ENCODE results near the gene RAD51D. TPM values are rescaled to one million over a fixed set of nuclear protein-coding genes. Genes with fewer than 3 reads are reported as not detected.

Gene RAD51D
- total RNA-seq, 1 donor from 2014 or later, result 12.4 TPM

GRCh38 chr17:35076874-35077273 lies 42.8 kb downstream of the RAD51D start:
- no peak for DNase-seq (ENCODE audit: low read depth)
- H3K4me1 ChIP-seq (ENCODE audit: insufficient read depth, low read length), result peaks cover 12% of the 10 kb centered on the region
- H3K36me3 ChIP-seq (ENCODE audit: insufficient read depth, low read length), result no peaks in the 10 kb centered on the region
- H3K79me2 ChIP-seq (ENCODE audit: insufficient read depth, low read length), result peaks cover 90% of the 10 kb centered on the region
- H3K4me1 Mint-ChIP-seq (ENCODE audit: low read depth, unreplicated experiment), result peaks cover 24% of the 10 kb centered on the region
- H3K27me3 ChIP-seq (ENCODE audit: insufficient read depth, low read length), result no peaks in the 10 kb centered on the region
- no peak overlapping the region for H3K9ac ChIP-seq (ENCODE audit: low read length)
- H2AFZ ChIP-seq (ENCODE audit: low read depth, low read length), result no peak overlapping the region
- no peaks in the 10 kb centered on the region for H3K27me3 Mint-ChIP-seq (ENCODE audit: low read depth, unreplicated experiment)
- H3K36me3 Mint-ChIP-seq (ENCODE audit: low read depth, unreplicated experiment), result no peaks in the 10 kb centered on the region
- H4K20me1 ChIP-seq (ENCODE audit: insufficient read depth, low read length), result peaks cover 46% of the 10 kb centered on the region
- no peak overlapping the region for H3K27ac ChIP-seq (ENCODE audit: low read depth, low read length)
- no peak overlapping the region for H3K4me2 ChIP-seq (ENCODE audit: low read length)
- TF ChIP-seq EZH2 (IDR thresholded peaks at IDR 0.05; ENCODE audit: insufficient read depth, low read length), result no peak
- no peak for TF ChIP-seq CTCF (IDR thresholded peaks at IDR 0.05; ENCODE audit: insufficient read depth, low read depth, low read length)
- FAIRE-seq, result no peak
- no peak overlapping the region for H3K4me3 ChIP-seq (ENCODE audit: insufficient read depth, low read depth, low read length)
- H3K9me3 ChIP-seq (ENCODE audit: insufficient read depth, low read depth, low read length), result no peaks in the 10 kb centered on the region
- H3K4me3 Mint-ChIP-seq (ENCODE audit: unreplicated experiment), result no peak overlapping the region
- no peaks in the 10 kb centered on the region for H3K9me3 Mint-ChIP-seq (ENCODE audit: unreplicated experiment)
- H3K27ac Mint-ChIP-seq (ENCODE audit: unreplicated experiment), result no peak overlapping the region

GRCh38 chr17:35074711-35075707 lies 44.7 kb downstream of the RAD51D start:
- TF ChIP-seq EZH2 (IDR thresholded peaks at IDR 0.05; ENCODE audit: insufficient read depth, low read length), result no peak
- no peak for TF ChIP-seq CTCF (IDR thresholded peaks at IDR 0.05; ENCODE audit: insufficient read depth, low read depth, low read length)
- Mint-ChIP-seq H3K9me3 (ENCODE audit: unreplicated experiment) (no peaks in the 10 kb centered on the region), H3K27me3 (ENCODE audit: low read depth, unreplicated experiment) (no peaks in the 10 kb centered on the region), H3K36me3 (ENCODE audit: low read depth, unreplicated experiment) (no peaks in the 10 kb centered on the region), H3K27ac (ENCODE audit: unreplicated experiment) (no peak overlapping the region), H3K4me1 (ENCODE audit: low read depth, unreplicated experiment) (peaks cover 18% of the 10 kb centered on the region), H3K4me3 (ENCODE audit: unreplicated experiment) (no peak overlapping the region)
- Histone ChIP-seq H3K27me3 (ENCODE audit: insufficient read depth, low read length) (no peaks in the 10 kb centered on the region), H3K4me3 (ENCODE audit: insufficient read depth, low read depth, low read length) (no peak overlapping the region), H2AFZ (ENCODE audit: low read depth, low read length) (no peak overlapping the region), H3K4me2 (ENCODE audit: low read length) (peak overlapping the region; percentile 49), H3K27ac (ENCODE audit: low read depth, low read length) (no peak overlapping the region), H3K4me1 (ENCODE audit: insufficient read depth, low read length) (peaks cover 11% of the 10 kb centered on the region), H3K9me3 (ENCODE audit: insufficient read depth, low read depth, low read length) (no peaks in the 10 kb centered on the region), H3K36me3 (ENCODE audit: insufficient read depth, low read length) (no peaks in the 10 kb centered on the region), H3K79me2 (ENCODE audit: insufficient read depth, low read length) (peaks cover 87% of the 10 kb centered on the region), H4K20me1 (ENCODE audit: insufficient read depth, low read length) (peaks cover 44% of the 10 kb centered on the region), H3K9ac (ENCODE audit: low read length) (peak overlapping the region; percentile 9)
- DNase-seq (ENCODE audit: low read depth) (no peak), FAIRE-seq (no peak)

All from astrocyte (in vitro differentiated cells and primary cell).